Gastroesophageal sphincter (tissue), 4 donors: Measurements from ENCODE around the gene GRID2. TPM values are rescaled to one million over a fixed set of nuclear protein-coding genes. Genes with fewer than 3 reads are reported as not detected.

Source experiments
- ATAC-seq: fragments of 150-250 bp; one replicate; pipeline ENCODE4 v1.9.1; 2016; ENCODE audit warnings: mild to moderate bottlenecking, moderate library complexity
- H3K27ac ChIP-seq, 4 donors: fragments of 200-600 bp; sonication (generic) in 3 of 4; 1 replicate in 3 of 4; 2 replicates in 1 of 4; pipeline ENCODE4 v1.5.1; 2016 to 2019
- H3K27me3 ChIP-seq: fragments of 200-600 bp; sonication (generic); one replicate; pipeline ENCODE4 v1.5.1; 2019
- H3K36me3 ChIP-seq, 2 donors: fragments of 200-600 bp; sonication (generic); one replicate each; pipeline ENCODE4 v1.5.1; 2019; ENCODE audit warnings: control low read depth in 1 of 2
- H3K4me1 ChIP-seq, 3 donors: fragments of 200-600 bp; sonication (generic); 1 replicate in 2 of 3; 2 replicates in 1 of 3; pipeline ENCODE4 v1.5.1; 2016 to 2019; ENCODE audit warnings: control low read depth in 2 of 3
- H3K4me3 ChIP-seq, 2 donors: fragments of 200-600 bp; sonication (generic); one replicate each; pipeline ENCODE4 v1.5.1; 2019; ENCODE audit warnings: mild to moderate bottlenecking in 1 of 2, moderate library complexity in 1 of 2
- H3K9me3 ChIP-seq, 3 donors: fragments of 200-600 bp; sonication (generic); one replicate each; pipeline ENCODE4 v1.5.1; 2017 to 2019; ENCODE audit warnings: control low read depth in 2 of 3
- EP300 ChIP-seq: sonication (generic); formaldehyde crosslinking; IDR thresholded peaks from one replicate; pipeline ENCODE4 v1.6.1; 2017; ENCODE audit warnings: antibody characterized with exemption, mild to moderate bottlenecking
- POLR2A ChIP-seq, 2 donors: fragments of 450-650 bp; IDR thresholded peaks; one replicate each; pipeline ENCODE4 v1.6.1; 2017; ENCODE audit warnings: antibody characterized with exemption in 2 of 2, mild to moderate bottlenecking in 2 of 2, moderate library complexity in 1 of 2
- POLR2AphosphoS5 ChIP-seq: sonication (generic); formaldehyde crosslinking; IDR thresholded peaks from one replicate; pipeline ENCODE4 v1.6.1; 2017; ENCODE audit warnings: antibody characterized with exemption
- WGBS, 2 donors: methylation state at CpG; one replicate each; pipeline ENCODE4 v1.1.5; 2018; ENCODE audit warnings: low coverage in 1 of 2; 5-methylcytosine and 5-hydroxymethylcytosine counted together
- total RNA-seq, 4 donors: library from RNA; depleted of rRNA; stranded (reverse); fragments of >200 nt; gene quantifications; one replicate each; pipeline ENCODE4 v1.1.0, GENCODE V29; 2016
- TF ChIP-seq, protein P1 (sequence below), 4 experiments: fragments of 200-600 bp in 2 of 4; fragments of 450-650 bp in 2 of 4; sonication (generic) in 1 of 4; IDR thresholded peaks; one replicate each; pipeline ENCODE4 v1.5.1; 2017 to 2019; ENCODE audit warnings: antibody characterized with exemption in 4 of 4, mild to moderate bottlenecking in 2 of 4, moderate library complexity in 2 of 4

The GRID2 gene
- total RNA-seq, 4 donors from 2014 or later: 0.81 TPM; not detected in 3

- WGBS, 2 donors: 63% methylated on average over 2 of the region's 7 CpGs; no CpG with 5 or more reads in 1 of the 2 donors
- Histone ChIP-seq H3K36me3 (no peaks in the 10 kb centered on the region), H3K27ac (no peak overlapping the region), H3K4me3 (no peak overlapping the region), H3K9me3 (no peaks in the 10 kb centered on the region), H3K27me3 (no peaks in the 10 kb centered on the region), H3K4me1 (no peaks in the 10 kb centered on the region)
- TF ChIP-seq, protein P1, sequence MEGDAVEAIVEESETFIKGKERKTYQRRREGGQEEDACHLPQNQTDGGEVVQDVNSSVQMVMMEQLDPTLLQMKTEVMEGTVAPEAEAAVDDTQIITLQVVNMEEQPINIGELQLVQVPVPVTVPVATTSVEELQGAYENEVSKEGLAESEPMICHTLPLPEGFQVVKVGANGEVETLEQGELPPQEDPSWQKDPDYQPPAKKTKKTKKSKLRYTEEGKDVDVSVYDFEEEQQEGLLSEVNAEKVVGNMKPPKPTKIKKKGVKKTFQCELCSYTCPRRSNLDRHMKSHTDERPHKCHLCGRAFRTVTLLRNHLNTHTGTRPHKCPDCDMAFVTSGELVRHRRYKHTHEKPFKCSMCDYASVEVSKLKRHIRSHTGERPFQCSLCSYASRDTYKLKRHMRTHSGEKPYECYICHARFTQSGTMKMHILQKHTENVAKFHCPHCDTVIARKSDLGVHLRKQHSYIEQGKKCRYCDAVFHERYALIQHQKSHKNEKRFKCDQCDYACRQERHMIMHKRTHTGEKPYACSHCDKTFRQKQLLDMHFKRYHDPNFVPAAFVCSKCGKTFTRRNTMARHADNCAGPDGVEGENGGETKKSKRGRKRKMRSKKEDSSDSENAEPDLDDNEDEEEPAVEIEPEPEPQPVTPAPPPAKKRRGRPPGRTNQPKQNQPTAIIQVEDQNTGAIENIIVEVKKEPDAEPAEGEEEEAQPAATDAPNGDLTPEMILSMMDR (IDR thresholded peaks at IDR 0.05): no peak
- TF ChIP-seq POLR2AphosphoS5: no peak
- TF ChIP-seq POLR2A (IDR thresholded peaks at IDR 0.05): no peak
- TF ChIP-seq EP300: no peak
- ATAC-seq: no peak
These were observed 1427.0 kb downstream of the GRID2 start for GRCh38 chr4:93730760-93731159.

DNA sequence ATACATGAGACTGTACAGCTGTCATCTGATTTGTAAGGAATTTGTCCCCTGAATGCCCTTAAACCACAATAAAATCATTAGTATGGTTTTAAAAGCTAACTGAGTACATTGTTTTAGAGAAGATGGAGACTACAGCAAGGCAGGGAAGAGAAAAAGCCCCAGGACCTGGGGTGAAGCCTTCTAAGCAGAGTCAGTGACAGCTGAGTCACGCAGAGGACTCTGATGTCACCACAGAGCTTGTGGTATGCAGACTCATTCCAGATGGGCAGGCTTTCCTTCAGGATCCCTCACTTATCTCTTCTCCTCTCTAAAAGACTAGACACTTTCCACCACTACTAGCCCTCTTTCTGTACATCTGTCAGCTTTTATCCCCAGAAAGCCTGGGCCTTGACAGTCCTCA is 1427.7 kb downstream of the GRID2 start:
- H3K9me3 ChIP-seq: no peaks in the 10 kb centered on the region
- no peak overlapping the region for H3K4me3 ChIP-seq
- 50% methylated on average over 1 of the region's 1 CpG; no CpG with 5 or more reads in 1 of the 2 donors for WGBS, 2 donors
- no peak for ATAC-seq
- TF ChIP-seq, protein P1 (IDR thresholded peaks at IDR 0.05): no peak
- TF ChIP-seq EP300 (no peak), POLR2A (IDR thresholded peaks at IDR 0.05) (no peak), POLR2AphosphoS5 (no peak)
- no peaks in the 10 kb centered on the region for H3K36me3 ChIP-seq
- H3K4me1 ChIP-seq: no peaks in the 10 kb centered on the region
- H3K27me3 ChIP-seq: no peaks in the 10 kb centered on the region
- no peak overlapping the region for H3K27ac ChIP-seq

DNA sequence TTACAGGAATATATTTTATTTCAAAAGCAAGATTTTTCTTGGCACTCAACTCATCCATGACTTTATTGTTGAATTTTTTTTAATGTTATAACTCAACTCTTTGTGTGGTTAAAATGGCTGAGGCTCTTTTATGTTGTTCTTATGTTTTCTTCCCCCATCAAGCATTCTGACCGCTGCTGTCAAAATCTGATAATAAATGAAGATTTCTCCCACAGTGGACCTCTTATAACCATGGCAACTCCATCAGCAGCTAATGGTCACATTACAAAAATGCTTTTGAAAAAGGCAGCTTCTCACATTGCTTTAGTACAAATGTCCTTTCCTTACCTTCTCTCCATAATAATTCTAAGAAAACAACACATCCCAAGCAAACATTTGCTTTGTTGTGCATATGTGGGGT is 1428.7 kb downstream of the GRID2 start:
- no peaks in the 10 kb centered on the region for H3K4me1 ChIP-seq
- no peak for TF ChIP-seq POLR2A (IDR thresholded peaks at IDR 0.05)
- no peak for TF ChIP-seq EP300
- TF ChIP-seq, protein P1 (IDR thresholded peaks at IDR 0.05): no peak
- no peaks in the 10 kb centered on the region for H3K27me3 ChIP-seq
- WGBS, 2 donors: 45 to 86% methylated on average over 1 of the region's 1 CpG
- H3K4me3 ChIP-seq: no peak overlapping the region
- H3K36me3 ChIP-seq: no peaks in the 10 kb centered on the region
- H3K27ac ChIP-seq: no peak overlapping the region
- H3K9me3 ChIP-seq: no peaks in the 10 kb centered on the region
- no peak for ATAC-seq

DNA sequence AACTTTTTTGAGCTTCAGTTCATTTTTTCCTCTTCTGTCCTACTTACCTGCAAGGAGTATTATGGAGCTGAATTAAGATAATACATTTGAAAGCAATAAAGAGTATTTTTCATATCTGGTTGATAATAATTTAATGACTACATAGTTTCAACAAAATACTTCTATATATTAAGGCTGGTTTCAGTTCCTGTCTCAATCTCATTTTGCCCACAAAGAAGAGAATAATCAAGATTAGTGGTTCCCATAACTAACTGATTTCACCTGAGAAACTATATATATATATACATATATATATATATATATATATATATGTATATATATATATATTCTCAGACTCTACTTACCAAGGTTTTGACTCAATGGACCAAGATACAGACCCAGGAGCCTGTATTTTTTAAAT is 1437.1 kb downstream of the GRID2 start:
- H3K4me3 ChIP-seq: no peak overlapping the region
- no peak overlapping the region for H3K27ac ChIP-seq
- H3K4me1 ChIP-seq: no peaks in the 10 kb centered on the region
- no peak for TF ChIP-seq POLR2A (IDR thresholded peaks at IDR 0.05)
- TF ChIP-seq, protein P1 (IDR thresholded peaks at IDR 0.05): no peak
- H3K36me3 ChIP-seq: no peaks in the 10 kb centered on the region
- peaks cover 0 to 6% (median 0%) of the 10 kb centered on the region in 3 donors for H3K9me3 ChIP-seq
- H3K27me3 ChIP-seq: peaks cover 3% of the 10 kb centered on the region
- ATAC-seq: no peak

GRCh38 chr4:93743022-93743421 is 1439.3 kb downstream of the GRID2 start:
- no peak overlapping the region for H3K27ac ChIP-seq
- TF ChIP-seq EP300: no peak
- no peak for TF ChIP-seq POLR2A (IDR thresholded peaks at IDR 0.05)
- no peak for TF ChIP-seq POLR2AphosphoS5
- TF ChIP-seq, protein P1 (IDR thresholded peaks at IDR 0.05): no peak
- no peaks in the 10 kb centered on the region for H3K4me1 ChIP-seq
- 88 to 89% methylated on average over 2 of the region's 2 CpGs for WGBS, 2 donors
- no peak for ATAC-seq
- no peak overlapping the region for H3K4me3 ChIP-seq
- peaks cover 3% of the 10 kb centered on the region for H3K27me3 ChIP-seq
- peaks cover 0 to 6% (median 0%) of the 10 kb centered on the region in 3 donors for H3K9me3 ChIP-seq
- no peaks in the 10 kb centered on the region for H3K36me3 ChIP-seq
